Measurements from ENCODE around the gene NAALADL2. TPM values are rescaled to one million over a fixed set of nuclear protein-coding genes. Genes with fewer than 3 reads are reported as not detected.

Gene NAALADL2
- polyA plus RNA-seq, 3 donors: not detected

GRCh38 chr3:175606650-175607318 lies 747.6 kb downstream of the NAALADL2 start:
- H3K9ac ChIP-seq (ENCODE audit: insufficient read depth, low read length, poor library complexity, severe bottlenecking): no peak overlapping the region
- H3K9me3 ChIP-seq (replicated peaks in 1 of 2; ENCODE audit: control insufficient read depth in 1 of 2, insufficient read depth in 1 of 2, low read length in 2 of 2): peaks cover 0 to 6% of the 10 kb centered on the region in 2 donors
- H3K27ac ChIP-seq (ENCODE audit: low read depth in 1 of 2, low read length in 2 of 2): no peak overlapping the region
- H3K4me2 ChIP-seq (replicated peaks; ENCODE audit: extremely low read depth, low read length, poor library complexity, severe bottlenecking): no peak overlapping the region
- H3K79me2 ChIP-seq (ENCODE audit: insufficient read depth, low read length): no peaks in the 10 kb centered on the region
- DNase-seq: no peak
- H3K27me3 ChIP-seq (ENCODE audit: control insufficient read depth in 2 of 2, insufficient read depth in 2 of 2, low read length in 2 of 2): no peaks in the 10 kb centered on the region
- H2AFZ ChIP-seq (ENCODE audit: insufficient read depth, low read depth, low read length, poor library complexity, severe bottlenecking): no peak overlapping the region
- no CpG with 5 or more reads among the region's 1 CpG for WGBS (ENCODE audit: insufficient coverage)
- H3K4me3 ChIP-seq (replicated peaks in 1 of 3; ENCODE audit: low read depth in 2 of 3, low read length in 3 of 3): no peak overlapping the region
- H3K4me1 ChIP-seq (ENCODE audit: control insufficient read depth in 1 of 2, insufficient read depth in 2 of 2, low read length in 2 of 2): no peaks in the 10 kb centered on the region
- Mint-ChIP-seq H3K36me3 (no peaks in the 10 kb centered on the region), H3K27me3 (ENCODE audit: low read depth in 3 of 3) (no peaks in the 10 kb centered on the region), H3K4me1 (no peaks in the 10 kb centered on the region), H3K27ac (no peak overlapping the region), H3K4me3 (no peak overlapping the region), H3K9me3 (peaks cover 0 to 7% (median 2%) of the 10 kb centered on the region in 7 donors)
- intact Hi-C loops (cut with micrococcal nuclease): no loop called here
- no peaks in the 10 kb centered on the region for H4K20me1 ChIP-seq (ENCODE audit: insufficient read depth, low read length)
- no peaks in the 10 kb centered on the region for H3K36me3 ChIP-seq (replicated peaks in 1 of 2; ENCODE audit: control insufficient read depth in 1 of 2, insufficient read depth in 2 of 2, low read length in 2 of 2)
- TF ChIP-seq, protein P1, sequence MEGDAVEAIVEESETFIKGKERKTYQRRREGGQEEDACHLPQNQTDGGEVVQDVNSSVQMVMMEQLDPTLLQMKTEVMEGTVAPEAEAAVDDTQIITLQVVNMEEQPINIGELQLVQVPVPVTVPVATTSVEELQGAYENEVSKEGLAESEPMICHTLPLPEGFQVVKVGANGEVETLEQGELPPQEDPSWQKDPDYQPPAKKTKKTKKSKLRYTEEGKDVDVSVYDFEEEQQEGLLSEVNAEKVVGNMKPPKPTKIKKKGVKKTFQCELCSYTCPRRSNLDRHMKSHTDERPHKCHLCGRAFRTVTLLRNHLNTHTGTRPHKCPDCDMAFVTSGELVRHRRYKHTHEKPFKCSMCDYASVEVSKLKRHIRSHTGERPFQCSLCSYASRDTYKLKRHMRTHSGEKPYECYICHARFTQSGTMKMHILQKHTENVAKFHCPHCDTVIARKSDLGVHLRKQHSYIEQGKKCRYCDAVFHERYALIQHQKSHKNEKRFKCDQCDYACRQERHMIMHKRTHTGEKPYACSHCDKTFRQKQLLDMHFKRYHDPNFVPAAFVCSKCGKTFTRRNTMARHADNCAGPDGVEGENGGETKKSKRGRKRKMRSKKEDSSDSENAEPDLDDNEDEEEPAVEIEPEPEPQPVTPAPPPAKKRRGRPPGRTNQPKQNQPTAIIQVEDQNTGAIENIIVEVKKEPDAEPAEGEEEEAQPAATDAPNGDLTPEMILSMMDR (IDR thresholded peaks at IDR 0.05): no peak

DNA sequence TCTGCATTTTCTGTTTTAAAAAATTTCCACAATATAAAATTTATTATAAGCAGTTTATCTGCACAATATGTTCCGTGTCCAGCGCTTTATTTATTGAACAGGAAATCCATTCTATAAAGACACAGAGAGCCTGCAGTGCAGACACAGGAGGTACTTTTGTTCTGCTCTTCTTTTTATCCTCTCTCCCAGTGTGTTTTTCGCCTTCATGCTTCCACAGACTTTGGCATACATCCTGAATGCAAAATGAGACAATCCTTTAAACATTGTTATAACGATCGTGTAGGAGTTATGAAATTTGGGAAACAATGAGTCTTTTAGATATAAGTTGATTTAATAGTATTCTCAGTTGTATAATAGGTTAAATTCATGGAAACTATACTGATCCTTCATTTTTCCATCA lies 749.2 kb downstream of the NAALADL2 start:
- Histone ChIP-seq H3K9me3 (replicated peaks in 1 of 2; ENCODE audit: control insufficient read depth in 1 of 2, insufficient read depth in 1 of 2, low read length in 2 of 2) (peaks cover 0 to 6% of the 10 kb centered on the region in 2 donors), H3K4me3 (replicated peaks in 1 of 3; ENCODE audit: low read depth in 2 of 3, low read length in 3 of 3) (no peak overlapping the region), H3K79me2 (ENCODE audit: insufficient read depth, low read length) (no peaks in the 10 kb centered on the region), H3K4me1 (ENCODE audit: control insufficient read depth in 1 of 2, insufficient read depth in 2 of 2, low read length in 2 of 2) (no peaks in the 10 kb centered on the region), H3K27me3 (ENCODE audit: control insufficient read depth in 2 of 2, insufficient read depth in 2 of 2, low read length in 2 of 2) (no peaks in the 10 kb centered on the region), H3K27ac (ENCODE audit: low read depth in 1 of 2, low read length in 2 of 2) (no peak overlapping the region), H3K4me2 (replicated peaks; ENCODE audit: extremely low read depth, low read length, poor library complexity, severe bottlenecking) (no peak overlapping the region), H4K20me1 (ENCODE audit: insufficient read depth, low read length) (no peaks in the 10 kb centered on the region), H2AFZ (ENCODE audit: insufficient read depth, low read depth, low read length, poor library complexity, severe bottlenecking) (no peak overlapping the region), H3K36me3 (replicated peaks in 1 of 2; ENCODE audit: control insufficient read depth in 1 of 2, insufficient read depth in 2 of 2, low read length in 2 of 2) (no peaks in the 10 kb centered on the region), H3K9ac (ENCODE audit: insufficient read depth, low read length, poor library complexity, severe bottlenecking) (no peak overlapping the region)
- Mint-ChIP-seq H3K36me3 (no peaks in the 10 kb centered on the region), H3K4me3 (no peak overlapping the region), H3K9me3 (peaks cover 0 to 9% (median under 1%) of the 10 kb centered on the region in 7 donors), H3K4me1 (no peaks in the 10 kb centered on the region), H3K27ac (no peak overlapping the region), H3K27me3 (ENCODE audit: low read depth in 3 of 3) (no peaks in the 10 kb centered on the region)
- intact Hi-C loops (cut with micrococcal nuclease): no loop called here
- WGBS (ENCODE audit: insufficient coverage): 79% methylated on average over 2 of the region's 5 CpGs
- no peak for DNase-seq
- TF ChIP-seq, protein P1 (IDR thresholded peaks at IDR 0.05): no peak

Measured in CD14-positive monocyte (primary cell).